Right ventricle myocardium inferior (tissue), 1 donor: Measurements from ENCODE around the gene RIIAD1. TPM values are rescaled to one million over a fixed set of nuclear protein-coding genes. Genes with fewer than 3 reads are reported as not detected.

Source experiments
- ATAC-seq: fragments of 200-7000 bp; cut with Tn5 transposase; one replicate; pipeline ENCODE4 v1.9.1; 2020; ENCODE audit warnings: mild to moderate bottlenecking, moderate library complexity
- DNase-seq: peaks from one replicate; pipeline ENCODE4 v3.0.0; 2021; ENCODE audit errors: missing footprints
- intact Hi-C: fragments of 100-400 bp; cut with DNase I; formaldehyde crosslinking; loops from one replicate; pipeline ENCODE4 v1.11.0; 2022
- total RNA-seq: library from RNA; stranded (reverse); fragmentation: NEBNext Ultra II Directional; extraction: Animal tissue kit (Norgen Biotek cat#: 25700); gene quantifications from one replicate; pipeline ENCODE4 v1.2.1, GENCODE V29; 2021
- donor health status: DM: no; HTN: yes; CAD: no; lungs with severe emphysema.

Gene RIIAD1
- total RNA-seq, 1 donor from 2014 or later, result 7.7 TPM

DNA sequence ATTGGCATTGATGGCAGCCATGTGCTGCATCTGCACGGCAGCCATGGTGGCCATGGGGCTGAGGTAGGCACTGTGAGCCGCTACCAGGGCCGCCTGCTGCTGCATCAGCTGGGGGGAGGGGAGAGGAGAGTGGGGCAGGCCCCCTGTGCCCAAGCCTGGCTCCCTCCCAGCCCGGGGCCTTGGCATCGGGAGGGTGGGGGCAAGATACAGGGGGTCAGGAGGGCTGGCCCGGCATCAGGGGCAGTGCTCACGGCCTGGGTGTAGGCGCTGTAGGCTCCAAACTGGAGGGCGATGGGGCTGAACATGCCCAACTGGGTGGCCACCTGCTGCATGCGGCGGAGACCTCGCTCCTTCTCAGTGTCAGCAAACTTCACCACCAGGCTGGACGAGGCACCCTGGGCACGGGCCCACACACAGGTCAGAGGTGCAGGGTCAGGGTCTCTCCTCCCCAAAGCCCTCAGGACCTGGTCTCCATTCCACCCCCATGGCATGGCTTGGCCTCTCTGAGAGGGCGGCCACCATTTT is 13.7 kb upstream of the RIIAD1 start:
- DNase-seq (no peak), ATAC-seq (no peak)
- intact Hi-C loops, result no loop called here

DNA sequence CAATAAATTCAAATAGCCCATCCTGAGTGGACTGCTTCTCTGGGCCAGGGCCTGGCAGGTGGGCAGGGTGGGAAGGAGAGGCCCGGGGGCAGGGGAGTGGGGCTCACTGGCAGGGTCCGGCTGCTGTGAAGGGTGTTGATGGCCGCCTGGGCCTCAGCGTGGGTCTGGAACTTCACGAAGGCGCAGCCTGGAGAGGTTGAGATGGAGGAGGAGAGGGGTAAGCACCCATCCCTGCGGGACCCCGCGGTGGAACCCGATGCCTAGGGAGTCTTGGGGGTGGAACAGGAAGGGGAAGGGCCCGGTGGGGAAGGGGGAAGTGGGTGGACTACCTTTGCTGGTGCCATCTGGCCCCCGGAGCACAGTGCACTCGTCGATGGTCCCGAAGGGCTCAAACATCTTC is 12.4 kb upstream of the RIIAD1 start:
- DNase-seq (no peak), ATAC-seq (no peak)
- intact Hi-C loops, result no loop called here

DNA sequence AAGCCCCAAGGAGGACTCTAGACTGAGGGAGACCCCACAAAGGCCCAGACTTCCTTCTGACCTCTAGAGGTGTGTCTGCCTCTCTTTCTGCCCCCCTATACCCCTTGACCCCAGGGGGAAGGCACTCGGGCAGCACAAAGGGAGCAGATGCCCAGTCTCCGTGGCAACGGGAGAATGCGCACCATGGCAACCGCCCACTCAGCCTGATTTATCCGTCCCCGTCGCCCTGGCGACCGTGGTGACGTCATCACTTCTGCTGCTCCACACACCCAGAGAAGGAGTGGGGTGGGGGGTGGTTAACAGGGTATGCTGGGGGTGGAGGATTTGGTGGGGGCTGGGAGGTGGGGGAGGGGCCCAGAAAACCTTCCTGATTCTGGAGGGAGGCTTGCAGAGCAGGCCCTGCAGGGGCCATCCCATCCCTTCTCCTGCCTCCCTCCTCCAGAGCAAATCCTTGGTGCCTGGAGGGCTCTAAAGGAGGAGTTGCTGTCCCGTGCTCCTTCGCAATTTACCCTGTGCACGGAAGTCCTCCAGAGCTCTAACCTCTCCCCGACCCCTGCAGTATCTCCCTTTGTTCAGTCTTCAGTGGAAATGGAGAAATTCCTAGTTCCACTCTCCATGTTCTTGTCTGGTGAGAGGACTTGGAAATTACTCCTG is 11.0 kb upstream of the RIIAD1 start:
- intact Hi-C loops, result no loop called here
- no peak for ATAC-seq
- no peak for DNase-seq

DNA sequence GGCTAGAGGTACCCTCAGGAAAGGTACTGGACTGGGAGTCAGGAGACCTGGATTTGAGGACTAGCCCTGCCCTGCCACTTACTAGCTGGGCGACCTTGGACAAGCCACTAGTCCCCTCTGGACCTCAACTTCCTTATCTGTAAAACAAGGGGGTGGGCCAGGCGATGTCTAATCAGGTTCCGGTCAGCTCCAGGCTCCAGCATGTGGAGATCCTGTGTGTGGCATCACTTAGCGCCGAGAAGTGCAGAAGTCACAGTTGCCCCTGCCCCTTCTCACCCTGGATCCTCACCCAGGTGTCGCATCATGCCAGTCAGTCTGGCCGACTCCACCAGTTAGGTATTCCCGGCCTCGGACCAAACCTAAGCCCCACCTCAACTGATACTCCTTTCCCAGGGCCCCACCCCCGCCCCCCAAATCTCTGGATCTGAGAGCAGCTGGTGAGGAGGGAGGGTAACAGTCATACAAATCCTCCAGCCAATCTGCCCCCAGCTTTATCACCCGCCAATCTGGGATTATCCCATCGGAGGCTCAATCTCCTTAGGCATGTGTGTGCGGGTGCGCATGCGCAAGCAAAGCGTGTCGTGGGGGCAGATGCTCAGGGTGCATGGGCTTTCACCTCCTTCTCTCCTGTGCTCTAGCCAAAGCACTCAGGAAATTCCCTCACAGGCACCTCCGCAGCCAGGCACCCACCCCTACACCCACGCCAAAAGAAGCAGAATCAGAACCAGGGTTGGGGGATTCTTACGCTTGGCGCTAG is 10.1 kb upstream of the RIIAD1 start:
- intact Hi-C loops, result no loop called here
- ATAC-seq (no peak), DNase-seq (no peak)

DNA sequence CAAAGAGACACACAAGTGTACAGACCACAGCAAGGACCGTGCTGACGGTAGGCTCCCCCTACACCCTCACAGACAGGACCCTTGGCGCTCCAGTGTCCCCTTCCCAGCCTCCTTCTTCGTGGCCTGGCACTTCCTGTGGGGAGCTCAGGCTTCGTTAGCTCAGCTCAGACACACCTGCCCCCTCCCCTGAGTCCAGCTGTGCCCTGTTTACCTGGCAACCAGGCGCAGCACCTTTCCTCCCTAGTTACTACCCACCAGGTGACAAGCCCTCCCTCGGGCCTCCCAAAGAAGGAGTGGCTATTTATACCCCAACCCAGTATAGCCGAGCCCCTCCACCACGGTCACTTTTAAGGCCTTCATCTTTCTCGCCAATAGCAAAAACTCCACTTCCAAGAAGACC is 9.4 kb upstream of the RIIAD1 start:
- no peak for DNase-seq
- ATAC-seq, result no peak

DNA sequence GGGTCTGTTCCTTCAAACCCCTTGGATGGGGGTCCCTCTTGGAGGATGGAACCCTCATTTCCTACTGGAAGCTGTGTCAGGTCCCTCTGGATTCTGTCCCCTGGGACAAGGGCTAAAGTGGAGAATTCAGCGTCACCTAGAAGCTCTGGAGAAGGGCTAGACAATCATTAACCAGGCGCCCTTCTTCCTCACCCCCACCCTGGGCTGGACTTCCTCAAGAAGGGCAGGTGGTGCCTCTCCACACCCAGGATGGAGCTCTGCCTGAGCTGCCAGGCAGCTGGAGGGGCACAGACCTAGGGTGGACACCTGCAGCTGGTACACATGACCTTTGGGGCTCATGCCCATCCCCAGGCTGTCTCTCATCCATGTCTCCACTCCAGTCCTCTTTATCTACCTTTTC is 8.3 kb upstream of the RIIAD1 start:
- intact Hi-C loops, result no loop called here
- ATAC-seq, result no peak
- no peak for DNase-seq

More for the DNA sequence above, 9.4 kb upstream of the RIIAD1 start:
- intact Hi-C loops, result no loop called here

DNA sequence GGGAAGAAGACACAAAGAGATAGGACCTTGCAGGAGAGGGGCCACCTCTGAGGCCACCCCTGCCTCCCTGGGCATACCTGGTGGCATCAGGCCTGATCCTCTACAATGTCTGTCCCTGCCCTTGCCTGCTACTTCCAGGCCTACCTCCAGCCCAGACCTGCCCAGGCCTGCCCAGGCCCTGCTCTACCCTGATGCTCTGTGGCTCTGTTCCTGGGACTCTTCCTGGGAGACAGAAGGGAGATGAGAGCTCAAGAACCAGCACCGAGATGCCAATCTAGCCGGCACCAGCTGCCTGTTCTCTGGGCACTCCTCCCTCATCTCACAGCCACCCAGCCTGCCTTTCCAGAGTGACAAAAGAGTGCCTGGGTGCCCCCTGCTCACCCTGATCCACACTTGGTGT is 7.4 kb upstream of the RIIAD1 start:
- intact Hi-C loops, result no loop called here
- DNase-seq (no peak), ATAC-seq (no peak)

DNA sequence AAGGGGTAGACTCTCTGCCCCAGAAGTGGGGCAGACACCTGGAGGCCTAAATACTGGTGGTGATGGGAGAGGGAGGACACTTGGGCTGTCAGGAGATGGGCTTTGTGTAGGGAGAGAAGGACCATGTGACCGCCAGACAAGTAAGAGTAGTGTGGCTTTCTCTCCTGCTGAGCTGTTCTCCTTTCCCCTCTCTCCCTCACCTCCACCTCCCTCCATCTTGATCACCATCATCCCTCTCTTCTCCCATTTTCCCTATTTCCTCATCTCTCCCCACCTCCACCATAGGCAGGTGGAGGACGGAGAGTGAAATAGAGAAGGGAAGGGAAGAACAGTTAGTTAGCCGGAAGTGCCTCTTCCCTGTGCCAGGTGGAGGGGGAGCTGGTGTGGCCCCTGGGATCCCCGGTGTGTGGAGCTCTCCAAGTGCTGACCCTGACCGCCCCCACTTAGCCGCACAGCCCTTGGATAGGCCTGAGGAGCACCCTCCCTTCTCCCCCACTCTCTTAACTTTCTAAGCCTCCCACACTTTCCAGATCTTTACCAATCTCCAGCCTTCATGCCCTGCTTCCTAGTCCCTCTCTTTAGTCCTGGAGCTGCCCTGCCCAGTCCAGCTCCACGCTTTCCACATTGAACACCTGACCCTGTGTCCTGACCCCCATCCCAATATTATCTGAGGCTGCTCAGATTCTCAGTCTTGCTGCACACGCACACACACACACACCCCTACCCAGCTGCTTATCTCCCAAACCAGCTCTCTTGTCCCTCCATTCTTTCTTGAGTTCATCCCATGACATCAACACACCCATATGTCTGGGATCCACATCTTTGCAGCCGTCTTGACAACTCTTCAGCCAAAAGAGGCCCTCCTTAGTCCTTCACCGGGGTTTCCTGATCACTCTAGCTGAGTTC is 6.2 kb upstream of the RIIAD1 start:
- DNase-seq (no peak), ATAC-seq (no peak)
- intact Hi-C loops, result no loop called here

DNA sequence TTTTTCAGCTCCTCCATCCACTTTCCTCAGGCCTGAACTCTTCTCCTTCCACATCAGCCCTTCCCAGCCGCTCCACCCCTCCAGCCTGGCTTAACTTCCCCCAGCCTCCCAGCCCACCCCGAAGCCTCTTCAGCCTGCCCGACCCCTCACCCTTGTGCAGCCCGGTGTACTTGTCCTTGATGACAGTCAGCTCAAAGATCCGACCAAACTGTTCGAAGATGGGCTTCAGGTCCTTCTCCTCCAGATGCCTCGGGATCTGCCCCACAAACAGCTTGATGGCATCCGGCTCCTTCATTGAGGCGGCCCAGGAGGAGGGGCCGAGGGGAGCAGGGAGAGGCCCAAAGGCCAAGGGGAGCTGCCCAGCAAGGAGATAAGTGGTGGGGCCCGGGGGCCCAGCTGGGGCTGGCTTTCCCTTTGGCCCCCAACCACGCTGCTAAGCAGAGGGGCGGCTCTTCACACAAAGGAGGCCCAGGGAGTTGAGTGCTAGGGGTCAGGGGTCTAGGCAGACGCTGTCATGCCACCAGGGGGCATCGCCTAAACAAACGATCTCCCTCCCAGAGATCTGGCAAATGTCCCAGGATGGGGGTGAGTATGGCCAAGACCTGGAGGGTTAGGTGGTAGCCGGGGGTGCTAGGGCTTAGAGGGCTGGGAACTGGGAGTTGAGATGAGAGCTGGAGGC is 5.5 kb upstream of the RIIAD1 start:
- intact Hi-C loops, result no loop called here
- no peak for ATAC-seq
- DNase-seq, result no peak

DNA sequence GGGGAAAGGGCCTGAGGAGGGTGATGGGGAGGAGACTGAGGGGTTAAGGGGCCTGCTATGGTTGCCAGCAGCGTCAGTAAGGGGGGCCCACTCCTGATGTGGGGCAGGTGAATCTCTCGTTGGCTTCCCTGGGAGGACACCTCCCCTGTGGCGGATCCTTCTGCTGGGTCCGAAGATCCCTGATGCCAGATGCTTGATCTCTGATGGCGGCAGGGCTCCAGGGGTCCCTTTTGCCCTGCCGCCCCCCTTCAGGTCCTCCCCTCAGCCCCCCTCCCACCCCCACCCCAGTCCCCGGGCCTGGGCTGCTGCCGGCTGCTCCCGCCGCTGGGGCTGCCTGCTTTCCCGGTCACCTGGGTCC is 4.9 kb upstream of the RIIAD1 start:
- intact Hi-C loops, result no loop called here
- ATAC-seq (no peak), DNase-seq (no peak)

DNA sequence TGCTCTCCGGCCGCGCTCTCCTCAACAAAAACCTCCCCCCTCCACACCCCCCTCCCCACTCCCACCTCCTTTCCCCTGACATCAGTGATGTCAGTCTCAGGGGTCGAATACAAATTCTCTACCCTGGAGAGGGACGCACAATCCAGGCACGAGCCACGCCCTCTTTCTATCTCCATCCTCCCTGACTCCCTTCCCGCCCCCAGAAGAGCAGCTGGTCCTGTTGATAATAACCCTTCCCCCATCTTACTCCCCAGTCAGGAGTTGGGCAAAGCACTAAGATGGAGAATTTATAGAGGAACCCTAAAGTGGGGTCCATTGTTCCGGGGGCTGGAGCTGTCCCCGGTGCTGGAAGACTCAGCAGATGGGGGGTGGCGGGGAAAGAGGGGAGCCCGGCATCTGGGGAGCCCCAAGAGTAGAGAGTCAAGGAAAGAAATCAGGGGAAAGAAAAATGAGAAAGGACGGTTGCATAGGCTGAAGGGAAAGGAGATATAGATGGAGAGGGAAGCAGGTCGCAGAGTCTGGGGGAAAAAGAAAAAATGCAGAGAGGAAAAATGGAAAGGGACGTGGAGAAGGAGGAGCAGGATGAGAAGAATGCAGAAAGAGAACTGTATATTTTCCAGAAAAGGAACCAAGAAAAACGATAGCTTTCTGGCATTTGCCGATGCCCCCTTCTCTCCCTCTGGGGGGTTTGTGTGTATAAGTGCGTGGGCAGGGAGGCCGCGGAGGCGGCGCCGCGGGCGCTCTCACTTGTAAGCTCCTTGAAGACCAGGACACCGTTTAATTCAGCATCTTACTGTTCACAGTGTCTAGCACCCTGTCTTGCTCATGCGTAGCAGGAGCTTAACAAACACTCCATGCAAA is 4.3 kb upstream of the RIIAD1 start, which contains the start of gene CELF3:
TSS of gene CELF3 (minus strand) at position 33 of the 861 bp plus-strand sequence. CDS start 783 bp downstream, outside the sequence.
- no peak for ATAC-seq
- intact Hi-C loops, result no loop called here
- no peak for DNase-seq

DNA sequence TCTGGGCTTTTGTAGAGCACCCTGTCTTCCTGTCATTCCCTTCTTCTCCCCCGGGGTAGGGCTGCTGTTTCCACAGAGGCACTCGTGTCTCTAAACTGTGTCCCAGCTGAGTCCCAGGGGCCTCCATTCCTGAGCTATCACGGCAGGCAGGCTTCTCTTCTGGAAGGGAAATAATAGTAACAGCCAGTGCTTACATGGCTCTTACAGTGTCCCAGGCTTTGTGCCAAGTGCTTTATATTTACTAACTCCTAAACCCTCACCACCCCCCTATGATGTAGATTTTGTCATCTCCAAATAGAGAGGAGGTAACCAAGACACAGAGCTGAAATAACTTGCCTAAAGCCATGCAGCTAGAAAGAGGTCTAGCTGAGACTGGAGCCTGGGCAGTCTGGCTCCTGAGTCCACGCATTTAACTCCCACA is 3.3 kb upstream of the RIIAD1 start:
- intact Hi-C loops, result no loop called here
- ATAC-seq (peak; percentile 65), DNase-seq (no peak)

DNA sequence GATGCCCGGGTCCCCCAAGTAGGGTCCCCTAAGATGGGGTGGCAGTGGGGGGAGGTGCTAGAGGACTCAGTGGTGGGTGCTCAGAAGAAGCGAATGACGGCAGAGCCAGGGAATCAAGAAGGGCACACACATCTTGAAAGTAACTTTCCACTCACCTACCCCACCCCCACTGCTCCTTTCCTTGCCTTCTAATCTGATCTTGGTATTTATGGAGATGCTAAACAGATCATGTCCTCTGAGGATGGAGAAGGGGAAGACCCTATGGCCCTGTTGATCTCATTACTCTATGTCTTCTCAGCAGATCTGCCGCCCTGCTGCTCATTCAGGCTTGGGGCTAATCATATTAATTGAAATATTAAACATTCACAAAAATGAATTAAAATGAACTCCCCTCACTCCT is 2.7 kb upstream of the RIIAD1 start:
- intact Hi-C loops, result no loop called here
- ATAC-seq (no peak), DNase-seq (no peak)

DNA sequence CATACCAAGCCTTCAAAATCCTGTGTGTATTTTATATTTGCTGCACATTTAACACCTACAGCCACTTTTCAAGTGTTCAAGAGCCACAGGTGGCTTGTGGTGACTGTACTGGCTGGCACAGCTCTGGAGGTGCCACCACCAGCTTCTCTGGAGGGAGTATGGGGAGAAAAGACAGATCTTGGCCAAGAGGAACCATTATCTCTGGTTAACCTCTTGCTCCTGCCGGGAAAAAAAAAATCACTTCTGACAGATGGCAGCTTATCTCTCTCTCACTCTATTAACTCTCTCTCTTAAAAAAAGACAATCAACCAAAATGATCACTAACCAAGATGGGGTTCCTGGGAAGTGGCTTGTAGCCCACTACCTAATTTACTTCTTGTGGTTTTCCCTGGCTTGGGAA is 1.2 kb upstream of the RIIAD1 start:
- DNase-seq (no peak), ATAC-seq (no peak)
- intact Hi-C loops, result no loop called here

DNA sequence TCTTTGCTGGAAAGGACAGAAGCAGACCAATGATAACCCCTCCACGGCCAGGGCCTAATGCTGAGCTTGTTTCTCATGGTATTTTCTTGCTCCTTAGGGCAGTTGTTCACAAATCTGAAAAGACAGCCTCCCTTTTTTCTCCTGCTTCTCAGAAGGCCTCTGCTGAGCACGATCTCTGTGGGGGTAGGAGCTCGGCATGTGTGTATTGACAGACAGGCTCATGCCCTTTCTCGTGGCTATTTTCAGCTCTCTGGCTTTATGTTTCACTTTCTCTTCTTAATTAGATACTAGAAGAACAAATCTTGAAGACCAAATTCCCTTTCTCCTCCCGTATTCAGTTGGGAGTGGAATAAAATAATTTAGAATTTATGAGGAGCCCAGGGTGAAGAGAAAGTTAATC is 768 bp upstream of the RIIAD1 start:
- intact Hi-C loops, result no loop called here
- ATAC-seq, result peak; percentile 53
- no peak for DNase-seq

DNA sequence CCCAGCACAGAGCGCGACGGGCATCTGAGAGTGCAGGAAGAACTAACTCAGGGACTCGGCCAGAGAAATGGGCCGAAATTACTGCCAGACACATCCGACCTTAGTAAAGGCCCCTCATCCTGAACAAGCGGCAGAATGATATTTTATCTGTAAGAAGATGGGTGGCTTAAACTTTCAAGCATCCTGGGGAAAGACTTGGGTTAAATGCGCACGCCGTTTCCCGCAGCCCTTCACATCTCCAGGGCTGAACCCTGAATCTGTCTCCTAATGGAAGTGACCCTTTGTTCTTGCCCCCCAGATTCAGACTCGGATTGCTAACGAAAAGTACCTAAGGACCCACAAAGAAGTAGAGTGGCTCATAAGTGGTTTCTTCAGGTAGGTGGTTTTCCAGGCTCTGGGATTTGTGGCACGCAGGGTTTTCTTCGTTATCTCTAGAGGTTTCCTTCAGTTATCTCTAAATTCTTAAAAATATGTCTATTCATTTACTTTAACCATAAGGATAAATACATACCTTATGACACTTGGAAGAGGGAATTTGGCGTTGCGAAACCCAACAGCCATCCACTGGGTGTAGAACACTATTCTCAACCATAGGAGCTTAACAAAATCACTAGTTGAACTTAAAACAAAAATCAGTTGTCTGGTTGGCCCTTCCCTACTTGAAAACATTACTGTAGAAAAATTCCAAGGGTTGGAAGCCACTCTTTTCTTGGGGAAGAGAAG is 627 bp downstream of the RIIAD1 start:
- intact Hi-C loops, result no loop called here
- no peak for ATAC-seq
- DNase-seq, result no peak

DNA sequence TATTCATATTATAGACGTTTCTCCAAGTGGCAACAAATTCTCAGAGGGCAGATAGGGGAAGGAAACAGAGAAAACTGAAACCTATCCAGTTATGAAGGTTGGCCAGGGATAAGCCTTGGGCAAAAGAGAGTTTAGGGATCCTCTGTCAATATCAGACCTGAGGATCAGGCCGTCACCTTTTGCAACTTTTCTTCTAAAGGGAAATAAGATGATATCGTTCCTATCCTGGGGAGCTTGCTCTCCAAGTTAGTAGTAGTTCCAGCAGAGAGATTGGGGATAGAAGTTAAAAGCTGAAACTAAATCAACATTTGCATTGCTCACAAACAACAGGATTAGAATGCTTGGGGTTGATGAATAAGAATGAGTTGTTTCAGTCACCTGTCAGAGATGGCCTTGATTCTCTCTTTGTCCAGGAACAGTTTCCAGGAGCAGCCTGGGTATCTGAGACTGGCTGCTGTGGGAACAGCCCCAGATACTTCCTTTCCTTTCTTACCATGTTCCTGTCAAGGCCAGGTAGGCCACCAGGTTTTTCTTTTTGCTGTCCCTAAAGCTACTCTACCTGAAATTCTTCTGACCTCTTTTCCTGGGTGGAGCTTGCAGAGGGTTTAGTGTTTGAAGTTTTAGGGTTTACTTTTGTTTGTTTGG is 2.5 kb downstream of the RIIAD1 start:
- ATAC-seq (no peak), DNase-seq (no peak)
- intact Hi-C loops, result no loop called here
